HG03432 (cell line): Measurements from ENCODE around the gene TMEM74B.
"Not testable (repeated sequence)": the region's sequence is repeated elsewhere in the genome, so short reads cannot be mapped to it uniquely, and the experiment has no call there.

Source experiments
- ATAC-seq: cut with Tn5 transposase; IDR thresholded peaks from one replicate; pipeline ENCODE4 v1.9.1; 2021; ENCODE audit warnings: mild to moderate bottlenecking, moderate library complexity; ENCODE audit not compliant: unreplicated experiment

The TMEM74B gene

DNA sequence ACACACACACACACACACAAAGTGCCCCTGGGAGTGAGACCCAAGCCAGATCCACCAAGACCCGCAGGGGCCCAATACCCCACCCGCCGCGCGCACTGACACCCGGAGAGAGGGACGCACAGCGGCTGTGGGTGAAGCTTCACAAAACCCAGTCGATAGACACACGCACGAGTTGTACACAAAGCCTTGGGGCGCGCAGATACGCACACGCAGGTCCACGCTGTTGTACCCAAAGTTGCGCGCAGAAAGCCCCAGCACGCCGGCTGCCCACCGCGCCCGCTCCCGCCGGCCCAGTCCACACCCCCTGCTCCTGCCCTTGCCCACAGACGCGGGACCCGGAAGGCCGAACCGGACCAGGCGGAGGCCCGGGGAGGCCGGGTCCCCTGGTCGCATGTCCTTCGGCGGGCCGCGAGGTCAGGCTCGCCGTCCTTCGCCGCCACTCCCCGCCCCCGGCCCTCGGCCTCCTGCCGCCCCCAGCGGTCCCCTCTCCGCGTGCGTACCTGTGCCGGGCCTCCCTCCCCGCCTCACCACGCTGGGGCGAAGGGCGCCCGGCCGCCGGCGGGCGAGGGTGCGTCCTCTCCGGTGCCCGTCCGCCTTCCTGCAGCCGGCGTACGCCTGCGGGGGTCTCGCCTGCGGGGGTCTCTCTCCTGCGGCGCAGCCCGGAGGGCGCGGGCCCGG lies at the start of gene TMEM74B:
Gene TMEM74B, minus strand, starts transcription at position 344 of the 678 bp plus-strand sequence. CDS start 1,180 bp downstream, outside the sequence.
- ATAC-seq = no peak

DNA sequence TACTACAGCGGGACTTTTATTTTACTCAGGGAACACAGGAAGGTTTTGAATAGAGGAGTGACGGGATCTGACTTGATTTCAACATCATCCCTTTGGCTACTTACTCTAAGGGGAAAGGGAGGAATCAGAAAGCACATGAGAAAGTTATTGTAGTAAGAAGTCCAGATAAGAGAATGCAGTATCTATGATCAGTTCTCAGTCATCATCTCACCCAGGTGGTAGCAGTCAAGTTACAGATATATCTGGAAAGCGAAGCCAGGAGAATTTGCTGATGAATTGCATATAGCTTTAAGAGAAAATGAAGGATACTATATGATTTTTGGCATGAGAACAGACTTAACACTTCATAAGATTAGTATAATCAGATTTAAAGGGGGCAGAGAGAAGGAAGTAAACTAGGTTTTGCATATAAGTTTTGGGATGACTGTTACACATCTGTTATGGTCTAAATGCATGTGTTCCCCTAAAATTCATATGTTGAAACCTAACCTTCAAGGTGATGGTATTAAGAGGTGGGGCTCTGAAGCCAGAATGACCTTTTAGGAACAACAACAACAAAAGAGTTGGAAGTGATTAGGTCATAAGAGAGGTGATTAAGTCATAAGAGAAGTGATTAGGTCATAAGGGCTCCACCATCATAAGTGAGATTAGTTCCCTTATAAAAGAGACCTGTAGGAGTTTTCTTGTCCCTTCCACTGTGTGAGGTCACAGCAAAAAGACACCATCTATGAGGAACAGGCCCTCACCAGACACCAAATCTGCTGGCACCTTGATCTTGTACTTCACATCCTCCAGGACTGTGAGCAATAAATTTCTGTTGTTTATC lies 47.7 kb upstream of the TMEM74B start:
- ATAC-seq = no peak

DNA sequence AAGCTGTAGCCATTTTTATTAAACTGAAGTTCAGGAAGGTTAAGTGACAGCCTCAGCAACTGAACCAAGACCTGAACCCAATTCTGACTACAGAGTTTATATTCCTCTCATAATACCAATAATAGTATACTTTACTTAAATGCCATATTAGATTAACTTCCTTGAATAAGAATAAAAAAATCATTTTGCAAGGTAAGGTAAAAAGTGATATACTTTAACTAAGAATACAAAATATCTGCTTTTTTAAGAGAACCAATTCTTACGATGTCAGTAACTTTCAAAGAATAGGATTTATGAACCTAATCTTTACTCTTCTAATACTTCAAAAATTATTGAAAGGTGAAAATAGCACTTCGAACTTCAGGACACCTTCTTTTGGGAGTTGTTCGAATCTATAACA lies 44.8 kb upstream of the TMEM74B start:
- ATAC-seq = no peak

DNA sequence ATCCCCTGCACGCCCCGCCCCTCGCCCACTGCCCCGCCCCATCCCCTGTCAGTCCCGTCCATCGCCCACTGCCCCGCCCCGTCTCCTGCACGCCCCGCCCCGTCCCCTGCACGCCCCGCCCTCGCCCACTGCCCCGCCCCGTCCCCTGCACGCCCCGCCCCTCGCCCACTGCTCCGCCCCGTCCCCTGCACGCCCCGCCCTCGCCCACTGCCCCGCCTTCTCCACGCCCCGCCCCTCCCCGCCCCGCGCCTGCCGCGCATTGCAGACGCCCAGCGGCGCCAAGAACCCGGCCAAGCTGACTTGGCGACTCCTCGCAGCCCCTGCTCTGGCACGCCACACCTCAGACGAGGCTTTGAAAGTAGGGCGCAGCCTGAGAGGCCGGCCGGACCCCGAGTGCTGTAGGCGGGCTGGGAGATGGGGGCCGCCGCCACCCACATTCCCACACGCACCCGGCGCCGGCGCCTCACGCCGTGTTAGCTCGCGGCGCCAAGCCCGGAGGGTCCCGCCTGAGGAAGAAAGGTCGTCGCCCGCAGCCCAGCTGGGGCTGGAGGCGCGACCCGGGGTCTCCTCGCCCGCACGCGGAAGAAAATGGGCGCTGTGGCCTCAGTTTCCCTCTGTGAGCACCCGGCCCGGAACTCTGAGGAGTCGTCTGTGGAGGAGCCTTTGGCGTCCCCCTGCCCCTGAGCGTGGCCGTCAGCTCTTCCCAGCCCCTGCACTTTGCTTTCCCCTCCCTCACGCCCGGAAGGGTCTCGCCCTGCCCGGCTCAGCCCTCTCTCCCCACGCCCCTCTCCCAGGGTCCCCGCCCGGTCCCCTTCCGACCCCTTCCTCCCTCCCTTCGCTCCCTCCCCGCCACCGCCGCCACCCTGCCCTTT lies 41.2 kb upstream of the TMEM74B start, which contains the start of gene RAD21L1:
Gene RAD21L1, plus strand, starts transcription at position 262 of the 872 bp plus-strand sequence. CDS start 2,410 bp downstream, outside the sequence.
- ATAC-seq = no peak

DNA sequence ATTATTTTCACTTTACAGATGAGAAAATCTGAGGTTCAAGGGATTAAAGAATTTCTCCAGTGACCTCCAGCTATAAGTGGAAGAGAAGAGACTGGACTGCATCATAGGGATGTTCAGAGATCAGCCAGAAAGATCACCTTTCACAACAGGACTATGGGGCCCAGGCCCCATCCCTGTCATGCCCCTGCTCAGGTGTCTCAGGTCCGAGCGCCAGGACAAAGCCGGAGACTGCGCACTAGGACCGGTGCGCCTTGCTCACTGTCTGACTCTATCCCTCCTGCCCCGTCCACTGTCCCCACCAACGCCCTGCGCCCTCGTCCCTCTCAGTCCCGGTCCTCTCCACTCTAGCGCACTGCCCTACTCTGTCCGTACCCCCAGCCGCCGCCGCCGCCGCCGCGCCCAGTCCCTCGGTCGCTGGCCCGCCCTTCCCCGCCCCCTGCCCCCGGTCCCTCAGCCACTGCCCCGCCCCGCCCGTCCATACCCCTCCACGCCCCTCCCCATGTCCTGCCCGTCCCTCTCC lies 40.5 kb upstream of the TMEM74B start:
- ATAC-seq = no peak

- ATAC-seq = no peak
Observed at GRCh38 chr20:1224205-1224890, 39.6 kb upstream of the TMEM74B start.

GRCh38 chr20:1222750-1223149 lies 38.0 kb upstream of the TMEM74B start:
- ATAC-seq = not testable (repeated sequence)

GRCh38 chr20:1216527-1217427 lies 32.0 kb upstream of the TMEM74B start:
- not testable (repeated sequence) for ATAC-seq

- ATAC-seq = no peak
Observed at GRCh38 chr20:1215386-1216170, 30.8 kb upstream of the TMEM74B start.

- no peak for ATAC-seq
Observed at GRCh38 chr20:1214838-1215261, 30.1 kb upstream of the TMEM74B start.

DNA sequence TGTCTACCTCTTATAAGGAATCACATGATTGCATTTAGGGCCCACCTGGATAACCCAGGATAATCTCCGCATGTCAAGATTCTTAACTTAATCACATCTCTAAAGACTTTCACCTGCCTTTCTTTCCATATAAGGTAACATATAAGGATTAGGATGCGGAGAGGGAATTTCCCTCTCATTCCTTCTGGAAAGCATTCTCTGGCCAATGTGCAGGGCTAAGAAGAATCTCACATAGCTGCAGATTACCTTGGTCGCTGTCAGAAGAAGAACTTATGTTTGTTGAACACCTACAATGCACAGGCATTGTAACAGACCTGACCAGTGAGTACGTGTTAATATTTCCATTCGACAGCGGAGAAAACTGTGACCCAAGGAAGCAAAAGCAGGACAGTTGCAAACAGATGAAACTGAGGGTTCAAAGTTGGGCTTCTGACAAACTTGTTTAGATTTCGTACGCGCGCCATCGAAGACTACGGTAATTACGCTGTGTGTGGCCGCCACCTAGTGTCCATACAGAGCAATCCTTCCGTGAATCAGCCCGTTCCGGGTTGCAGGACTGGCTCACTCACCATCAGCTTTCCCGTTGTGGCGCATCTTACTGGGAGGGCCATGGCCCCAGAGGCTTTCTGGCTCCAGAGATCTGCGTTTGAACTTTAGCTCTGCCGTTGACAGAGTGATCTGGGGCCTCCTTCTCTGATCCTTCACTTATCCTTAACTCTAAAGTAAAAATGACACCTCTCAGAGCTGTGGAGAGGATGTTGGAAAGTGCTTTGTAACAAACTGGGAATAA lies 28.0 kb upstream of the TMEM74B start:
- ATAC-seq = peak; percentile 47

- no peak for ATAC-seq
Observed at GRCh38 chr20:1212023-1212422, 27.2 kb upstream of the TMEM74B start.

DNA sequence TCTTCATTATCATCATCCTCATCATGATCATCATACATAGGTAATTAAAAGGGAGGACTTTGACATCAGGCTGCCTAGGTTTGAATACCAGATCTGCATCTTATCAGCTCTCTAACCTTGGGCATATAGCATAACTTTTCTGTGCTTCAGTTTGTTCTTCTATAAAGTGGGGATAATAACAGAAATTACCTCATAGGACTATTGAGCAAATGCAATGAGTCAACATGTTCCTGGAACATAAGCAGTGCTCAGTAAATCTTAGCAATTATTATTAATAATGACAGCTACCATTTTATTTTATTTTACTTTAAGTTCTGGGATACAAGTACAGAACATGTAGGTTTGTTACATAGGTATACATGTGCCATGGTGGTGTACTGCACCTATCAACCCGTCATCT lies 25.7 kb upstream of the TMEM74B start:
- no peak for ATAC-seq

DNA sequence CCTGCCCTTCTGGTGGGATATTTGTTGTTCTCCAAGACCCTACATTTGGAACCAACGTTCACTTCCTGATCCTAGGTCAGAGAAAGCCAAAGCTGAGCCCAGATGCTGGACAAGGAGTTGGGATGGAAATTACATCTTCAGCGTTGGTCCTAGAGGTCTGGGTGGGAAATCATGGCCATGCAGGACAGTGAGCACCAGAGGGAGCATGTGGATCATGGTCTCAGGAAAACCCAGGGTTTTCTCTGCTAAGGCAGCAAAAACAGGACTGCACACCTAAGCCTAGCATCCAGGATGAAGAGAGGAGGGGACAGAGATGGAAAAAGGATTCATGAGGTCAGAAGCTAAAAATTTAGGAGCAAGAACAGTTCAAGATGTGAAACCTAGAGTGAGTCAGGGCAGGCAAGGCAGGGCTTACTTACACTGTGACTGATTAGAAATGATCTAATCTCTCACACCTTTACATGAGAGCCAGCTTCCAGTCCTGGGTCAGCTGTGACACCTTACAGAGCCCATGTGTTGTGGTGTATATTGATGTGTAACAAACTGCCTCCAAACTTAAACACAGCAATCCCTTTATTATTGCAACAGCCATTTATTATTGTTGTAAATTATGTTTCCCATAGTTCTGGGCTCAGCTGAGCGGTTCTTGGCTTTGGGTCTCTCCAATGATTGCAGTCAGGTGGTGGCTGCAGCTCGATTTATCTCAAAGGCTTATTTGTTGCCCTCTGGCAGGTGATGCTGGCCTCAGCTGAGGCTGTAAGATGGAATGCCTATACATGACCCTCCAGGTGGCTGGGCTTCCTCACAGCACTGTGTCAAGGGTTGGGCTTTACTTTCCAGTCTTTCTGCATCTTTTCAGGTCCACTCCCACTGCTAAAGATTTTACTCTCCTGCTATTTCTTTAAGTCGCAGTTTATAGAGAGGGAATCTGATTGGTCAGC lies 24.9 kb upstream of the TMEM74B start:
- ATAC-seq = no peak

GRCh38 chr20:1207293-1207878 lies 22.6 kb upstream of the TMEM74B start:
- no peak for ATAC-seq
